WTC11 (cell line): ENCODE results near the gene NEMP1. TPM values are rescaled to one million over a fixed set of nuclear protein-coding genes. Genes with fewer than 3 reads are reported as not detected.

ENCODE experiments used
- ATAC-seq: fragments of 200-7000 bp; cut with Tn5 transposase; 2 replicates; pipeline ENCODE4 v1.10.0; 2021; ENCODE audit warnings: mild to moderate bottlenecking, moderate library complexity
- CTCF ChIA-PET: fragments of 300-600 bp; sonication (Branson Sonifier 250); formaldehyde crosslinking; loops from one replicate; lab custom pipeline; 2021; ENCODE audit warnings: antibody characterized with exemption; lab: Charles Lee
- POLR2A ChIA-PET: fragments of 350-600 bp; sonication (Branson Sonifier 250); formaldehyde crosslinking; loops from one replicate; lab custom pipeline; 2021; ENCODE audit warnings: antibody characterized with exemption; lab: Charles Lee
- DNase-seq: peaks from one replicate; pipeline ENCODE4 v3.0.0; 2021; ENCODE audit warnings: low spot score
- H3K27ac Mint-ChIP-seq: 2 replicates; pipeline ENCODE4 v1.8.0; 2021; ENCODE audit warnings: mixed read lengths
- H3K27me3 Mint-ChIP-seq: 2 replicates; pipeline ENCODE4 v1.8.0; 2021; ENCODE audit warnings: low read depth, mild to moderate bottlenecking, moderate library complexity, mixed read lengths
- H3K36me3 Mint-ChIP-seq: 2 replicates; pipeline ENCODE4 v1.8.0; 2021; ENCODE audit warnings: mixed read lengths
- H3K4me1 Mint-ChIP-seq: 2 replicates; pipeline ENCODE4 v1.8.0; 2022; ENCODE audit warnings: mixed read lengths
- H3K4me3 Mint-ChIP-seq: 2 replicates; pipeline ENCODE4 v1.8.0; 2021; ENCODE audit warnings: mild to moderate bottlenecking, moderate library complexity, mixed read lengths
- H3K9me3 Mint-ChIP-seq: 2 replicates; pipeline ENCODE4 v1.8.0; 2021; ENCODE audit warnings: mixed read lengths
- AFF4 ChIP-seq: sonication (generic); formaldehyde crosslinking; IDR thresholded peaks from 2 replicates; pipeline ENCODE4 v1.8.1; 2023; ENCODE audit warnings: mild to moderate bottlenecking, missing genetic modification reagents, borderline replicate concordance
- ATF1 ChIP-seq: sonication (generic); formaldehyde crosslinking; IDR thresholded peaks from 2 replicates; pipeline ENCODE4 v1.8.1; 2023; ENCODE audit warnings: mild to moderate bottlenecking, moderate library complexity, missing genetic modification reagents
- ELF4 ChIP-seq: sonication (generic); formaldehyde crosslinking; IDR thresholded peaks from 2 replicates; pipeline ENCODE4 v1.8.1; 2022; ENCODE audit warnings: low read depth, mild to moderate bottlenecking, moderate library complexity, missing genetic modification reagents
- FOXJ3 ChIP-seq: sonication (generic); formaldehyde crosslinking; IDR thresholded peaks from 2 replicates; pipeline ENCODE4 v1.9.0; 2021; ENCODE audit warnings: missing genetic modification reagents, mild to moderate bottlenecking, borderline replicate concordance
- GTF2I ChIP-seq: fragments of 250-450 bp; sonication (Bioruptor Pico); conservative IDR thresholded peaks from 2 replicates; pipeline ENCODE4 v1.4.0; 2021; ENCODE audit warnings: mild to moderate bottlenecking
- NFYB ChIP-seq: sonication (generic); formaldehyde crosslinking; conservative IDR thresholded peaks from 2 replicates; pipeline ENCODE4 v1.8.0; 2022; ENCODE audit warnings: low read depth, missing genetic modification reagents
- NR1H2 ChIP-seq: sonication (generic); formaldehyde crosslinking; IDR thresholded peaks from 2 replicates; pipeline ENCODE4 v1.9.0; 2021; ENCODE audit warnings: mild to moderate bottlenecking, moderate library complexity, missing genetic modification reagents
- OVOL2 ChIP-seq: fragments of 250-450 bp; sonication (Bioruptor Pico); IDR thresholded peaks from 2 replicates; pipeline ENCODE4 v1.9.0; 2021; ENCODE audit warnings: mild to moderate bottlenecking, borderline replicate concordance
- TCF7 ChIP-seq: sonication (generic); formaldehyde crosslinking; IDR thresholded peaks from 2 replicates; pipeline ENCODE4 v1.8.0; 2022; ENCODE audit warnings: mild to moderate bottlenecking, low read depth, missing genetic modification reagents, moderate library complexity
- ZBTB21 ChIP-seq: sonication (generic); formaldehyde crosslinking; IDR thresholded peaks from 2 replicates; pipeline ENCODE4 v1.8.1; 2023; ENCODE audit warnings: mild to moderate bottlenecking, missing genetic modification reagents, borderline replicate concordance
- ZNF425 ChIP-seq: fragments of 250-450 bp; sonication (Bioruptor Pico); conservative IDR thresholded peaks from 2 replicates; pipeline ENCODE4 v1.9.0; 2021; ENCODE audit warnings: mild to moderate bottlenecking
- ZNF671 ChIP-seq: fragments of 250-450 bp; sonication (Bioruptor Pico); IDR thresholded peaks from 2 replicates; pipeline ENCODE4 v1.8.0; 2021; ENCODE audit warnings: mild to moderate bottlenecking
- total RNA-seq: library from RNA; stranded (reverse); gene quantifications from 3 replicates; pipeline ENCODE4 v1.2.3, GENCODE V29; 2021
- TF ChIP-seq, protein P1 (sequence below): sonication (generic); formaldehyde crosslinking; conservative IDR thresholded peaks from 2 replicates; pipeline ENCODE4 v1.8.1; 2023; ENCODE audit warnings: mild to moderate bottlenecking, low read depth, missing genetic modification reagents, moderate library complexity
- TF ChIP-seq, protein P2 (sequence below): sonication (generic); formaldehyde crosslinking; IDR thresholded peaks from 2 replicates; pipeline ENCODE4 v1.8.0; 2023; ENCODE audit warnings: missing genetic modification reagents
- TF ChIP-seq, protein P3 (sequence below): sonication (generic); formaldehyde crosslinking; IDR thresholded peaks from 2 replicates; pipeline ENCODE4 v1.8.0; 2023; ENCODE audit warnings: missing genetic modification reagents, mild to moderate bottlenecking, borderline replicate concordance

NEMP1 gene
- total RNA-seq, 1 experiment from 2014 or later, result 41.9 TPM

- H3K27ac Mint-ChIP-seq, result no peak overlapping the region
- DNase-seq (no peak), ATAC-seq (no peak)
- no peaks in the 10 kb centered on the region for H3K36me3 Mint-ChIP-seq
- no peaks in the 10 kb centered on the region; the same call in 1 of the 2 replicates for H3K27me3 Mint-ChIP-seq
- 0 out of 2 replicates have a peak, but pooled peaks cover 3% of the 10 kb centered on the region for H3K9me3 Mint-ChIP-seq
- TF ChIP-seq, protein P1, sequence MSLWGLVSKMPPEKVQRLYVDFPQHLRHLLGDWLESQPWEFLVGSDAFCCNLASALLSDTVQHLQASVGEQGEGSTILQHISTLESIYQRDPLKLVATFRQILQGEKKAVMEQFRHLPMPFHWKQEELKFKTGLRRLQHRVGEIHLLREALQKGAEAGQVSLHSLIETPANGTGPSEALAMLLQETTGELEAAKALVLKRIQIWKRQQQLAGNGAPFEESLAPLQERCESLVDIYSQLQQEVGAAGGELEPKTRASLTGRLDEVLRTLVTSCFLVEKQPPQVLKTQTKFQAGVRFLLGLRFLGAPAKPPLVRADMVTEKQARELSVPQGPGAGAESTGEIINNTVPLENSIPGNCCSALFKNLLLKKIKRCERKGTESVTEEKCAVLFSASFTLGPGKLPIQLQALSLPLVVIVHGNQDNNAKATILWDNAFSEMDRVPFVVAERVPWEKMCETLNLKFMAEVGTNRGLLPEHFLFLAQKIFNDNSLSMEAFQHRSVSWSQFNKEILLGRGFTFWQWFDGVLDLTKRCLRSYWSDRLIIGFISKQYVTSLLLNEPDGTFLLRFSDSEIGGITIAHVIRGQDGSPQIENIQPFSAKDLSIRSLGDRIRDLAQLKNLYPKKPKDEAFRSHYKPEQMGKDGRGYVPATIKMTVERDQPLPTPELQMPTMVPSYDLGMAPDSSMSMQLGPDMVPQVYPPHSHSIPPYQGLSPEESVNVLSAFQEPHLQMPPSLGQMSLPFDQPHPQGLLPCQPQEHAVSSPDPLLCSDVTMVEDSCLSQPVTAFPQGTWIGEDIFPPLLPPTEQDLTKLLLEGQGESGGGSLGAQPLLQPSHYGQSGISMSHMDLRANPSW (CRISPR knock-in tag), result no peak
- no peak for TF ChIP-seq NFYB (CRISPR knock-in tag)
- peaks cover 9% of the 10 kb centered on the region for H3K4me1 Mint-ChIP-seq
- ChIA-PET POLR2A (interaction anchor here (2.0 kb wide), 1 partner anchor 29 kb away, joined by 4 read pairs; no protein-coding TSS in a partner anchor), CTCF (interaction anchor here (0.5 to 2.0 kb wide), 11 partner anchors 8 to 336 kb away, joined by 3 to 21 read pairs (median 3); partner anchors contain the start of gene LRP1)
- no peak overlapping the region for H3K4me3 Mint-ChIP-seq
Observed at GRCh38 chr12:57116580-57117281, 38.1 kb upstream of the NEMP1 start.

DNA sequence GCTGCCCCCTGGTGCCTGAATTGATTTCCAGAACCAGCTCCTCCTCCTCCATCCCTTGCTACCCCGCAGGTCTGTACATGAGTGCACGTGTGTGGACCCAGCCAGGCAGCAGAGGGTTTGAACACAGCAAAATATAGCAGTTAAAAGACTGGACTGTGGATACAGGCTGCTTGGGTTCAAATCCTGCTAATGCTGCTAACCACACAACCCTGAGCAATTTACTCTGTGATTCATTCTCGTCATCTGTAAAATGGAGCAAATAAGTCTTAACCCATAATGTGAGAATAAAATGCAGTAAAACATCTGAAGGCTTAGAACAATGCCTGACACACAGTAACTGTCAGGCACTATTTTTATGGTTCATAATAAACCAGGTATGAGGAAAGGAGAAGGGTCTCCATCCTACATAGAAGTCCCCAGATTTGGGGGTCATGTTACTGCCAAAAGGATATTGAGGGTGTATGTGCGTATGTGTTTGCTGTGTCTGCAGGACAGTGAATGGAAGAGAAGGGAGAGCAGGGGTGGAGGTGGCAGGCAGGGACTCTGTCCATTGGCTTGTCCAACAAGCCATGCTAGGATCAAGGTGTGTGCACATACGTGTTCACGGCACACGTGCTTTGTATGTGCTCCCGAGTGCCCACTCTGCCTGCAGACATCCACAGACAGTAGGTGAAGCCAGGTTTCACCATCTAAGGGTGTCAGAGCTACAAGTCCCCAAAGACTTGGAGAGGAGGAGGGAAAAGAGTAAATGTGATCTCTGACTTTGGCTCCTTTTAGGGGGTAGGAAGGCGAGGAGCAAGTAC, 34.1 kb upstream of the NEMP1 start:
- Mint-ChIP-seq H3K4me3 (peak overlapping the region; percentile 32), H3K4me1 (peaks cover 36% of the 10 kb centered on the region), H3K27me3 (no peaks in the 10 kb centered on the region), H3K9me3 (no peaks in the 10 kb centered on the region), H3K36me3 (peaks cover 2% of the 10 kb centered on the region; the same call in 1 of the 2 replicates), H3K27ac (no peak overlapping the region; the same call in 1 of the 2 replicates)
- no peak for DNase-seq
- POLR2A ChIA-PET, result interaction anchor here (0.5 to 3.9 kb wide), 17 partner anchors 15 to 583 kb away, joined by 3 to 65 read pairs (median 4); partner anchors contain the start of genes LRP1, NAB2, NACA and NEMP1
- CTCF ChIA-PET, result interaction anchor here (0.8 to 5.7 kb wide), 46 partner anchors 10 to 478 kb away, joined by 3 to 270 read pairs (median 9); partner anchors contain the start of genes INHBE, LRP1, LRP1-AS and MYO1A
- no peak for ATAC-seq
- TF ChIP-seq ELF4 (CRISPR knock-in tag), result no peak
- TF ChIP-seq ATF1 (CRISPR knock-in tag), result no peak
- TF ChIP-seq ZNF671, result no peak
- no peak for TF ChIP-seq FOXJ3 (CRISPR knock-in tag)
- TF ChIP-seq, protein P2, sequence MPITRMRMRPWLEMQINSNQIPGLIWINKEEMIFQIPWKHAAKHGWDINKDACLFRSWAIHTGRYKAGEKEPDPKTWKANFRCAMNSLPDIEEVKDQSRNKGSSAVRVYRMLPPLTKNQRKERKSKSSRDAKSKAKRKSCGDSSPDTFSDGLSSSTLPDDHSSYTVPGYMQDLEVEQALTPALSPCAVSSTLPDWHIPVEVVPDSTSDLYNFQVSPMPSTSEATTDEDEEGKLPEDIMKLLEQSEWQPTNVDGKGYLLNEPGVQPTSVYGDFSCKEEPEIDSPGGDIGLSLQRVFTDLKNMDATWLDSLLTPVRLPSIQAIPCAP (CRISPR knock-in tag), result no peak
- no peak for TF ChIP-seq NR1H2 (CRISPR knock-in tag)
- no peak for TF ChIP-seq TCF7 (CRISPR knock-in tag)
- TF ChIP-seq AFF4 (CRISPR knock-in tag), result no peak
- no peak for TF ChIP-seq ZBTB21 (CRISPR knock-in tag)
- no peak for TF ChIP-seq GTF2I (CRISPR knock-in tag)
- TF ChIP-seq ZNF425 (CRISPR knock-in tag), result no peak
- TF ChIP-seq OVOL2 (CRISPR knock-in tag), result no peak
- no peak for TF ChIP-seq NFYB (CRISPR knock-in tag)
- TF ChIP-seq, protein P3, sequence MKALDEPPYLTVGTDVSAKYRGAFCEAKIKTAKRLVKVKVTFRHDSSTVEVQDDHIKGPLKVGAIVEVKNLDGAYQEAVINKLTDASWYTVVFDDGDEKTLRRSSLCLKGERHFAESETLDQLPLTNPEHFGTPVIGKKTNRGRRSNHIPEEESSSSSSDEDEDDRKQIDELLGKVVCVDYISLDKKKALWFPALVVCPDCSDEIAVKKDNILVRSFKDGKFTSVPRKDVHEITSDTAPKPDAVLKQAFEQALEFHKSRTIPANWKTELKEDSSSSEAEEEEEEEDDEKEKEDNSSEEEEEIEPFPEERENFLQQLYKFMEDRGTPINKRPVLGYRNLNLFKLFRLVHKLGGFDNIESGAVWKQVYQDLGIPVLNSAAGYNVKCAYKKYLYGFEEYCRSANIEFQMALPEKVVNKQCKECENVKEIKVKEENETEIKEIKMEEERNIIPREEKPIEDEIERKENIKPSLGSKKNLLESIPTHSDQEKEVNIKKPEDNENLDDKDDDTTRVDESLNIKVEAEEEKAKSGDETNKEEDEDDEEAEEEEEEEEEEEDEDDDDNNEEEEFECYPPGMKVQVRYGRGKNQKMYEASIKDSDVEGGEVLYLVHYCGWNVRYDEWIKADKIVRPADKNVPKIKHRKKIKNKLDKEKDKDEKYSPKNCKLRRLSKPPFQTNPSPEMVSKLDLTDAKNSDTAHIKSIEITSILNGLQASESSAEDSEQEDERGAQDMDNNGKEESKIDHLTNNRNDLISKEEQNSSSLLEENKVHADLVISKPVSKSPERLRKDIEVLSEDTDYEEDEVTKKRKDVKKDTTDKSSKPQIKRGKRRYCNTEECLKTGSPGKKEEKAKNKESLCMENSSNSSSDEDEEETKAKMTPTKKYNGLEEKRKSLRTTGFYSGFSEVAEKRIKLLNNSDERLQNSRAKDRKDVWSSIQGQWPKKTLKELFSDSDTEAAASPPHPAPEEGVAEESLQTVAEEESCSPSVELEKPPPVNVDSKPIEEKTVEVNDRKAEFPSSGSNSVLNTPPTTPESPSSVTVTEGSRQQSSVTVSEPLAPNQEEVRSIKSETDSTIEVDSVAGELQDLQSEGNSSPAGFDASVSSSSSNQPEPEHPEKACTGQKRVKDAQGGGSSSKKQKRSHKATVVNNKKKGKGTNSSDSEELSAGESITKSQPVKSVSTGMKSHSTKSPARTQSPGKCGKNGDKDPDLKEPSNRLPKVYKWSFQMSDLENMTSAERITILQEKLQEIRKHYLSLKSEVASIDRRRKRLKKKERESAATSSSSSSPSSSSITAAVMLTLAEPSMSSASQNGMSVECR (CRISPR knock-in tag), result no peak
